Left ventricle myocardium inferior (tissue), 1 donor: ENCODE results near the gene ITGA2B. TPM values are rescaled to one million over a fixed set of nuclear protein-coding genes. Genes with fewer than 3 reads are reported as not detected.
"Not testable (repeated sequence)": the region's sequence is repeated elsewhere in the genome, so short reads cannot be mapped to it uniquely, and the experiment has no call there.

Experiments used
- DNase-seq: peaks from one replicate; pipeline ENCODE4 v3.0.0-alpha.2; 2020
- H3K27ac ChIP-seq: fragments of 200-600 bp; replicated peaks from 2 replicates; pipeline ENCODE4 v1.8.0; 2021
- H3K27me3 ChIP-seq: fragments of 200-600 bp; 2 replicates; pipeline ENCODE4 v1.8.0; 2021; ENCODE audit warnings: low read depth
- H3K36me3 ChIP-seq: fragments of 200-600 bp; 2 replicates; pipeline ENCODE4 v1.8.0; 2021
- H3K4me1 ChIP-seq: fragments of 200-600 bp; 2 replicates; pipeline ENCODE4 v1.8.0; 2021
- H3K4me3 ChIP-seq: fragments of 200-600 bp; 2 replicates; pipeline ENCODE4 v1.8.0; 2021; ENCODE audit warnings: mild to moderate bottlenecking, moderate library complexity
- H3K9me3 ChIP-seq: fragments of 200-600 bp; replicated peaks from 2 replicates; pipeline ENCODE4 v1.8.0; 2021
- intact Hi-C: fragments of 100-400 bp; cut with micrococcal nuclease; formaldehyde crosslinking; loops from one replicate; pipeline ENCODE4 v1.11.0; 2022
- total RNA-seq: library from RNA; stranded (reverse); fragmentation: NEBNext Ultra II Directional; extraction: Animal tissue kit (Norgen Biotek cat#: 25700); gene quantifications from one replicate; pipeline ENCODE4 v1.2.1, GENCODE V29; 2021
- TF ChIP-seq, protein P1 (sequence below): fragments of 200-600 bp; IDR thresholded peaks from 2 replicates; pipeline ENCODE4 v1.8.0; 2021; ENCODE audit warnings: antibody characterized with exemption, mild to moderate bottlenecking, borderline replicate concordance
- donor health status: DM: no; HTN: yes; CAD: no; lungs with severe emphysema.

ITGA2B gene
- total RNA-seq, 1 donor from 2014 or later, result 0.91 TPM

DNA sequence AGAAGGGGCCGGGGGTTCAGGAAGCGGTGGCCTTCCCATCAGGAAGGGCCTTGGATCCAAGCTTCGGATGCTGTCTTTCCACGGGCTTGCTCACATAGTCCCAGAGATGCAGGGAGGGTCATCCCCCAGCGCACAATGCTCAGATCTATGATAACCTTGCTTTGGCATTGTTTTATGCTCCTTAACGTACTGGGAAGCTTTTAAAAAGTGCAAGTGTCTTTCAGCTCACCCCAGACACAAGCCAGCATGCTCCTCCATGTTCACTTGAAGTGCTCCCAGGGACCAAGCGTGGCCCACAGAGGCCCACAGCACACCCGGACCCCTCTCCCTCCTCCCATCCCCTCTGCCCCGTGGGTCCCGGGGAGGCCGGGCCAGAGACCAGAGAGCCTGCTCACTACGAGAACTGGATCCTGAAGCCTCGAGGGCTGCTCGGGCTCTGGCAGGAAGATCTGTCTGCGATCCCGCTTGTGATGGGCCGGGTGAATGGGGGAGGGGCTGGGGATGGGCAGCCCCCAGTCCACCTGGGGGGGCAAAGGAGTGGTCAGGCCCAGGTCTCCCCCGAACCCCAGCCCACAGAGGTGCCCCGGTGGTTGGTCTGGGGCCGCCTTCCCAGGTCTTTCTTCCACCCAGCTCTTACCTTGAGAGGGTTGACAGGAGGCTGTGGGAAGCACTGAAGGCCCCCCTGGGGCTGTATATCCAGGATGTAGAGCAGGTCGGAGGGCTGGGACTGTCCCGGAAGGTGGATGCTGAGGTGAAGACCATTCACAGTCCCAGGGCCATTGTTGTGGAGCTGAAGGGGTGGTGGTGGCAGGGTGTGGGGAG is 14.0 kb downstream of the ITGA2B start:
- Histone ChIP-seq H3K4me3 (peak overlapping the region; percentile 2), H3K4me1 (peaks cover 13% of the 10 kb centered on the region), H3K9me3 (no peaks in the 10 kb centered on the region), H3K27me3 (peaks cover 10% of the 10 kb centered on the region), H3K27ac (no peak overlapping the region), H3K36me3 (no peaks in the 10 kb centered on the region)
- intact Hi-C loops, result no loop called here
- TF ChIP-seq, protein P1, sequence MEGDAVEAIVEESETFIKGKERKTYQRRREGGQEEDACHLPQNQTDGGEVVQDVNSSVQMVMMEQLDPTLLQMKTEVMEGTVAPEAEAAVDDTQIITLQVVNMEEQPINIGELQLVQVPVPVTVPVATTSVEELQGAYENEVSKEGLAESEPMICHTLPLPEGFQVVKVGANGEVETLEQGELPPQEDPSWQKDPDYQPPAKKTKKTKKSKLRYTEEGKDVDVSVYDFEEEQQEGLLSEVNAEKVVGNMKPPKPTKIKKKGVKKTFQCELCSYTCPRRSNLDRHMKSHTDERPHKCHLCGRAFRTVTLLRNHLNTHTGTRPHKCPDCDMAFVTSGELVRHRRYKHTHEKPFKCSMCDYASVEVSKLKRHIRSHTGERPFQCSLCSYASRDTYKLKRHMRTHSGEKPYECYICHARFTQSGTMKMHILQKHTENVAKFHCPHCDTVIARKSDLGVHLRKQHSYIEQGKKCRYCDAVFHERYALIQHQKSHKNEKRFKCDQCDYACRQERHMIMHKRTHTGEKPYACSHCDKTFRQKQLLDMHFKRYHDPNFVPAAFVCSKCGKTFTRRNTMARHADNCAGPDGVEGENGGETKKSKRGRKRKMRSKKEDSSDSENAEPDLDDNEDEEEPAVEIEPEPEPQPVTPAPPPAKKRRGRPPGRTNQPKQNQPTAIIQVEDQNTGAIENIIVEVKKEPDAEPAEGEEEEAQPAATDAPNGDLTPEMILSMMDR, result no peak
- no peak for DNase-seq

DNA sequence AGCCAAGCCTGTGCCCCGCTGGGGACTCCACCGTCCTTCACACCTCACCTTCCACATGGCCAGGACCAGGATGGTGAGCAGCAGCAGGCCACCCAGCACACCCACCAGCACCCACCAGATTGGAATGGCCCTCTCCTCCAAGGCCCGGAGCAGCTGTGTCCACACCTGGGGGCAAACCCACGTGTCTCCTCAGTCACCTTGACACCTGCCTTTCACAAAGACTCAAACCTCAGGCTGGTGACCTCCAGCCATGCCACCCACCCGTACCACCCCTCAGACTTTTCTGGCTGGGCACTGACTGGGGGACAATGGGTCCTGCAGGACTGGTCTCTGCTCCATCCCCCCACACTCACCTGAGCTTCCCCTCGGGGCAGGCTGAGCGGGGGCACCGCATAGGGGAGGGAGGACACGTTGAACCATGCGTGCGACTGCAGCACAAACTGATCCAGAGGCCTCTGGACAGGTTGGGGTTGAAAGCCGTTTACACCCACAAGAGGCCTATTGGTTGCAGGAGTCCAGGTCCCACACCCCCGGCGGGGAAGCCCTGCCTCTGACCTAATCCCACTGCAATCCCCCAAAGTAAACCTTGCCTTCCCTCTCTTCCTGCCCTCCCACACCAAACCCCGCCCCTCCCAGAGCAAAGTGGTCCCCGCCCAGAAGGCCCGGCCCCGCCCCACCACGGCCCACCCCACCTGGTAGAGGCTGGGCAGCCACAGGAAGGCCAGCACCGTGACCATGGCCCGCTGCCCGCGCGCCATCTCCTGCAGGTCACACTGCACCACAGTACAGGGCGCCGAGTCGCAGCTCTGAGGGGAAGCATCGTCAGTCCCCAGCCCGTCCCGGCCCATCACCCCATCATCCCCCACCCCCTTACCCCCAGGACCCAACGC is 14.9 kb downstream of the ITGA2B start:
- DNase-seq, result no peak
- H3K4me1 ChIP-seq, result peaks cover 13% of the 10 kb centered on the region
- no peak overlapping the region for H3K27ac ChIP-seq
- H3K36me3 ChIP-seq, result no peaks in the 10 kb centered on the region
- no peaks in the 10 kb centered on the region for H3K9me3 ChIP-seq
- peak overlapping the region; percentile 2 for H3K4me3 ChIP-seq
- TF ChIP-seq, protein P1, result no peak
- intact Hi-C loops, result no loop called here
- peaks cover 19% of the 10 kb centered on the region for H3K27me3 ChIP-seq

DNA sequence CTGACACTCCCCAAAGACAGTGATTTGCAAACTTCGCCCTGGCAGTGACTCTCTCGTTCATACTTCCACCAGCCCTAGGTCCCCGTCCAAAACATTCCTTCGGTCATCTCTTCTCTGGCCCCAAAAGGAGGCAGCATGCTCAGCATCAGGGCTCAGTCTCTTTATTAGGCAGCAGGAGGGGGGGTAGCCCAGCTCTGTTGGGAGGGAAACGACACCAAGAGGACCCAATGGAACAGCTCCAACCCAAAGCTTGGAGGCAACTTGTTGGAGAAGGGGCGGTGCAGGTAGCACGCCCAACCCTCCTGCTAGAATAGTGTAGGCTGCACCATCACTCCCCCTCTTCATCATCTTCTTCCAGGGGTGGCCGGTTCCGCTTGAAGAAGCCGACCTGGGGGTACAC is 17.4 kb downstream of the ITGA2B start:
- Histone ChIP-seq H3K27me3 (peaks cover 38% of the 10 kb centered on the region), H3K4me1 (peaks cover 13% of the 10 kb centered on the region), H3K9me3 (no peaks in the 10 kb centered on the region), H3K27ac (no peak overlapping the region), H3K4me3 (no peak overlapping the region), H3K36me3 (no peaks in the 10 kb centered on the region)
- intact Hi-C loops, result no loop called here
- no peak for DNase-seq
- TF ChIP-seq, protein P1, result no peak

DNA sequence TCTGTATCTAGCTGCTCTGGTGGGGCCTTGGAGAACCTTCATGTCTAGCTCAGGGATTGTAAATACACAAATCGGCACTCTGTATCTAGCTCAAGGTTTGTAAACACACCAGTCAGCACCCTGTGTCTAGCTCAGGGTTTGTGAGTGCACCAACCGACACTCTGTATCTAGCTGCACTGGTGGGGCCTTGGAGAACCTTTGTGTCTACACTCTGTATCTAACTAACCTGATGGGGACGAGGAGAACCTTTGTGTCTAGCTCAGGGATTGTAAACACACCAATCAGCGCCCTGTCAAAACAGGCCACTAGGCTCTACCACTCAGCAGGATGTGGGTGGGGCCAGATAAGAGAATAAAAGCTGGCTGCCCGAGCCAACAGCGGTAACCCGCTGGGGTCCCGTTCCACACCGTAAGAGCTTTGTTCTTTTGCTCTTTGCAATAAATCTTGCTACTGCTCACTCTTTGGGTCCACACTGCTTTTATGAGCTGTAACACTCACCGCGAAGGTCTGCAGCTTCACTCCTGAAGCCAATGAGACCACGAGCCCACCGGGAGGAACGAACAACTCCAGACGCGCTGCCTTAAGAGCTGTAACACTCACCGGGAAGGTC is 19.9 kb downstream of the ITGA2B start:
- peaks cover 60% of the 10 kb centered on the region for H3K27me3 ChIP-seq
- H3K4me1 ChIP-seq, intact Hi-C loops, H3K9me3 ChIP-seq, H3K27ac ChIP-seq, DNase-seq, H3K36me3 ChIP-seq, H3K4me3 ChIP-seq: not testable (repeated sequence)

DNA sequence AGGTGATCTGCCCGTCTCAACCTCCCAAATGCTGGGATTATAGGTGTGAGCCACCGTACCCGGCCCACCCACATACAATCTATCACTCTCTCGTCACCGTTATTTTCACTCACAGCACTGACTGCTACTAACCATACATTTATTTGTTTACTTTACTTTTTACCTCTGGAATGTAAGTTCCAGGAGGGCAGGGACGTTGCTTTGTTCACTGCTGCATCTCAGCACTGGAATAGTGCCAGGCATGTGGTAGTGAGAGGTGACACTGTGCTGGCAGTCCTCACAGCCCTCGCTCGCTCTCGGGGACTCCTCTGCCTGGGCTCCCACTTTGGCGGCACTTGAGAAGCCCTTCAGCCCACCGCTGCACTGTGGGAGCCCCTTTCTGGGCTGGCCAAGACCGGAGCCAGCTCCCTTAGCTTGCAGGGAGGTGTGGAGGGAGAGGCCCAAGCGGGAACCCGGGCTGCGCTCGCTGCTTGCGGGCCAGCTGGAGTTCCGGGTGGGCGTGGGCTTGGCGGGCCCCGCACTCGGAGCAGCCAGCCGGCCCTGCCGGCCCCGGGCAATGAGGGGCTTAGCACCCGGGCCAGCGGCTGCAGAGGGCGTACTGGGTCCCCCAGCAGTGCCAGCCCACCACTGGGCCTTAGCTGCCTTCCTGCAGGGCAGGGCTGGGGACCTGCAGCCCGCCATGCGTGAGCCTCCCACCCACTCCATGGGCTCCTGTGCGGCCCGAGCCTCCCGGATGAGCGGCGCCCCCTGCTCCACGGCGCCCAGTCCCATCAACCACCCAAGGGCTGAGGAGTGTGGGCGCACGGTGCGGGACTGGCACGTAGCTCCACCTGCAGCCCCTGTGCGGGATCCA is 20.8 kb downstream of the ITGA2B start:
- not testable (repeated sequence) for DNase-seq

More for the DNA sequence above, 20.8 kb downstream of the ITGA2B start:
- intact Hi-C loops, H3K4me1 ChIP-seq, H3K4me3 ChIP-seq, H3K27ac ChIP-seq, H3K36me3 ChIP-seq, H3K9me3 ChIP-seq: not testable (repeated sequence)
- peaks cover 61% of the 10 kb centered on the region for H3K27me3 ChIP-seq
